Stimulated activated CD4-positive, alpha-beta T cell treated with anti-CD3 and anti-CD28 coated beads, Interleukin-4, amount 100 ng/mL, for 24 hours (primary cell): ENCODE measurements around the gene FAM107B.
A peak's percentile ranks its signal among the peaks of the same experiment; 100 is the strongest.

ENCODE experiments used
- DNase-seq: peaks from one replicate; pipeline ENCODE4 v3.0.0-alpha.2; 2020

The FAM107B gene

GRCh38 chr10:14527134-14527844, 247.4 kb downstream of the FAM107B start:
- no peak for DNase-seq

DNA sequence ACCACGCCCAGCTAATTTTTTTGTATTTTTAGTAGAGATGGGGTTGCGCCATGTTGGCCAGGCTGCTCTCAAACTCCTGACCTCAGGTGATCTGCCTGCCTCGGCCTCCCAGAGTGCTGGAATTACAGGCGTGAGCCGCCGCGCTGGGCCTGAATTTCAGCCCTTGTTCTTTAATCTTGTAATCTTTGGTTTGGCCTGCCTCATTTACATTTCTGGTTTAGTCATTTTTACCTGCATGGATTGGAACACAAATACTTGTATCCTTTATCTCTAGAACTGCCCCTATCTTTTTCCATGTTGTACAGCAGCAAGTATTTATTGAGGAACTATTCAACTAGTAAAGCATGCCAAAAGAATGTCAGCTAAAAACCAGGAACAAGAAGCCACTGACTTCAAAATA, 248.4 kb downstream of the FAM107B start:
- DNase-seq, result no peak

DNA sequence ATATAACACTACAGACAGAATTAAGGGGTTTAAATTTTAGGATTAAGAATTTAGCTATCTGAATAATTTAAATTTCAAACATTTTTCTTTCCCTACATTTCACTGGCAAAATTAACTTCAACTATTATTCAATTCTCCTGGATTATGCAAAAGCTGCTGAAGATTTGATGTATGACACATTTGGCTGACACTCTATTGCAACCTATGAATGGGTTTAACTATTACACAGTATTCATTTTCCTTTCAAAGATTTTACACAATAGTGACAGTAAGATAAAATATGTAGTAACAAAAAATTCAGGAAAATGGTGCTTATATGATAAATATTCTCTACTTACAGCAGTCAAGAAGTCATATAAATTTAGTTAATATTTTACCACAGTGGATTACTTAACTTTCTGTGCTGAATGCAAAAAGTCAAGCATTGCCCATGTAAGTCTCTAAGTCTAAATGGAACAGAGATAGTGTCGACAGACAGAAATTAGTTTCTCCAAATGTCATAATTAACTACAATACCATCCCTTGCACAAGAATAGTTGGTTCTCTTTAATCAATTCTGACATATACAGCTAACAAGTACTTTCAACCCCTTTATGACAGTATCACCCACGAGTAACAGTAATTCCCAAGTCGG, 249.9 kb downstream of the FAM107B start:
- DNase-seq, result no peak

DNA sequence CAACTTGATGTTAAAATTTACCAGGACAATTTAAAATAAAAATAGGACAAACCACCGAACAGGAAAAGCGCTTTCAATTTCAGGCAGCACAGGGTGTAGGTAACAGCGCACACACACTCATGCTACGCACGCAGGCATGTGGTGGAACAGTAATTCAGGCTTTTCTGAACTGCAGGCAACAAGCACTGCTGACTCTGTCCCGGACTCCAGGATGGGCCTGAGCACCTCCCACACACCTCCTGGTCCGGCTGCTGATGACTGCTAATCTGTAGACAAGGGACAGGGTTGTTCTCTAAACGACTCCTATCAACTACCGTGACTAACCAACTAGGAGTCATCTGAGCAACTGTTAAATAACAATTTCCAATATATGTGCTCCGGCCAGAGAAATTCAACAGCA, 251.4 kb downstream of the FAM107B start:
- no peak for DNase-seq

GRCh38 chr10:14519785-14520184, 254.9 kb downstream of the FAM107B start:
- no peak for DNase-seq

DNA sequence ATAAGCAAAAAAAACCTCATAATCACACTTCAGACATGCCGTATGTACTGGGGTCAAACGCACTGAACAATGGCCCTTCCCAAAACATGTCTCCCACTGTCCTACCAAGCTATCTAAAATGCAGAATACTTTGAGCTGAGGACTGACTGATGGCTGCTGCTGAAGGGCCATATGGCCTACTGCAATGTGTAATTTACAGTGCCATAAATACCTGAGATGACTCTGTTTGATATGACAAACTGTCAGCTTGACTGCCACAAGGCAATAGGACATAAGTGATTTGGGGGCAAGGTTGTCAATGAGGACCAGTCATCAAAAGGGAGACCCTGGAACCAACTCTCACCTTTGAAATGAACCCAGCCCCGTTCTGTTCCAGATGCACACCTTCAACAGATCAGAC, 256.5 kb downstream of the FAM107B start:
- DNase-seq, result no peak

GRCh38 chr10:14513123-14513522, 261.6 kb downstream of the FAM107B start:
- DNase-seq, result no peak

GRCh38 chr10:14510346-14510745, 264.4 kb downstream of the FAM107B start:
- no peak for DNase-seq

DNA sequence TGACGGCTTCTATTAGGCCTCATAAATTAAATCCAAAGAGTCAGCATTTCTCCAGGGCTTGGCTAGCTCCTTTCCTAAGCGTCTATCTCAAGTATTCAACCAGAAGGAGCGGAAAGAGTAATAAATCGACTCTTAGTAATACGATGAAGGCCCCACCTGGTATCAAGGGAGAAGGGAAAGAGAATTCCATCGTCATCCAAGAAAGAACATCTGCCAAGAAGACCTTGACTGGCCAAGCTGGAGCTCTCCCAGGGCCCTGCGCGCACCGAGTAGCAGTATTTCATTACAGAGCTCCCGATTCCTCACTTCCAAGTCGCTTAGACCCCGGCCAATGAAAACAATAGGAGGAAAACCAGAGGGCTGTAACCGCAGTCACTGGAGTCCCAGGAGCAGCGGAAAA, 266.0 kb downstream of the FAM107B start:
- no peak for DNase-seq

DNA sequence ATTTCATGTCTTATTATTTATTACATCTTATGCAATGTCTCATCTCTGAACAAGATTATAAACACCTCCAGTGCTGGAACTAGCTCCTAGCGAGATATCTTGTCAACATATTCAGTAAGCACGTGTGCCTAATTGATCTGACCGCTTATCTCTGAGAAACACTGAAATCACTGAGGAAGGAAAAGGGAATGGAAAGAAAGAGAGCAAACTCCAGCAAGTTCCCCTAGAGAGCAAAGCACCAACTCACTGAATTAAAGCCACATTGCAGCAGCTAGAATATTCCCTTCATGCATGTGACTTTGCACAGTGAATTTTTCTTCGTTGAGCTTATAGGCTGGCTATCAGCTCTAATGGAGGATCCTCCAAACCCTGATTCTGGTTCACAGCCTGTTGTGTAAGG, 266.9 kb downstream of the FAM107B start:
- no peak for DNase-seq

- peak; percentile 28 for DNase-seq
Observed at GRCh38 chr10:14507176-14507575, 267.5 kb downstream of the FAM107B start.

- no peak for DNase-seq
Observed at GRCh38 chr10:14502431-14502830, 272.3 kb downstream of the FAM107B start.

- no peak for DNase-seq
Observed at GRCh38 chr10:14500172-14500765, 274.4 kb downstream of the FAM107B start.

DNA sequence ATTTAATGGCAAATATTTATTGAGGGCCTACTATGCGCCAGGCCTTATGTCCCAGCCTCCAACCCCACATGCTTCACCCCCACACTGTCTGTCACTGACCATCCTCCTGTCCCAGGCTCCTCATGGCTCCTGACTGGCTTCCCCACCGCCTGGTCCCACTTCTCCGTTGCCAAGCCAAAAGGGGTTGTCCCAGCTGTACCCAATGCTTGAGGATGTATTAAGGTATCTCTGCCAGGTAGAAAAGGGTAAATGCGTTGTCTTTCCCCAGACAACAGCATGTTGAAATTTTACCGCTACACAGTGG, 275.1 kb downstream of the FAM107B start:
- no peak for DNase-seq

DNA sequence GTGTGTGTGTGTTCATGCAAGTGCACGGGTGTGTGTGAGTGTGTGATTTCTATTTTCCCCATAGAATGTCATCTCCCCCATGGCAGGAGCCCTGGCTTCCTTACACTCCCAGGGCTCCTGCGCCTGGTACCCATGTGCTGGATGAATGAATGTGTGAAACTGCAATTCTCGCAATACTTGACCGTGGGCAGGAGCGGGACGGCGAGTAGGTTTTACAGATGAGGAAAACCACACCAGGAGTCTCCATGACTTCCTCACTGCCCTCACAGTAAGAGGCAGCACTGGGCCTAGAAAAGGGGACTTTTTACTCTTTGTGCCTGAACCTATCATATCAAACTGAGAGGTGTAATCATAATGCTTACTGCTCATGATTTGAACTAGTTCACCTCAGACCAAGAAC, 276.4 kb downstream of the FAM107B start:
- no peak for DNase-seq

GRCh38 chr10:14491811-14492210, 282.9 kb downstream of the FAM107B start:
- DNase-seq, result no peak

DNA sequence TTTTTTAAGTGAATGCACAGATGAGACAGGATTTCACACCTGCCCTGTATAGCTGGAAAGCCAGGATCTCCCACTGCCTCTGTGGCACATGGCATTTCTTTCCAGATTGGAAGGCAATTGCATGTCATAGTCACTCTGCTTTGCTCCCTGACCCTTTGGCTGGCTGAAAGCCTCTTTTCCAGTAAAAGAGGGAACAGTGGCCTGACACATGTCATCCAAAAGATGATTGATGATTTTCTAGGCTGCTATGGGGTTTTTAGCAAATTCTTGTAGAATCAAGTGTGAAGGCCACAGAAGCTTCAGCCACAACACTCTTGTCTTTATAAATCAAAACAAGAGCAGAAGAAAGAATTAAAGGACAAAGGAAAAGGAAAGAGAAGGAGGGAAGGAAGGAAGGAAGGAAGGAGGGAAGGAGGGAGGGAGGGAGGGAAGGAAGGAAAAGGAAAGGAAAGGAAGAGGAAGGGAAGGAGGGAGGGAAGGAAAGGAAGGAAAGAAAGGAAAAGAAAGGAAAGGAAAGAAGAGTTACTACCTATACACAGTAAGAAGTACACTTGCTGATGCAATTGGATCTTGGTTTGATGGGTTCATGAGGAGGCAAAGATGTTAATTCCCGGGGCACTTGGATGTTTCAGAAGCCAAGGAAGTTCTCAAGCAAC, 285.0 kb downstream of the FAM107B start:
- DNase-seq, result no peak

DNA sequence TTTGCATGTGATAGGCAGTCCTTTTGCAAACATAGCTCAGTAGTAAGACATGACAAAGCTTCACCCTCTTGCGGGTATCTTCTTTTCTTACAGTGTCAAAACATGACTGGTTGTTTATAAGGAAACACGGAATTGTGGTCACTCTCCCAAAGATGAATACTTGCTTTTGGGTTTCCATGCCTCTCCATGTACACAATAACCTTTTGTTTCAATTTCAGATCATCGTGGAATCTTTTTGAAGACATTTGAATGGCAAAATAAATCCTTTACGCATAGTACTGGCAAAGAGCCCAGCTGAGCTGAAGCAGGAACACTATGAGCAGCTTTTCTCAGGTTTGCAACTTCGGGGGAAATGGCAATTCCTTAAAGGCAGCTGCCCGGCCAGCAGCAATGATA, 287.2 kb downstream of the FAM107B start:
- DNase-seq, result no peak

DNA sequence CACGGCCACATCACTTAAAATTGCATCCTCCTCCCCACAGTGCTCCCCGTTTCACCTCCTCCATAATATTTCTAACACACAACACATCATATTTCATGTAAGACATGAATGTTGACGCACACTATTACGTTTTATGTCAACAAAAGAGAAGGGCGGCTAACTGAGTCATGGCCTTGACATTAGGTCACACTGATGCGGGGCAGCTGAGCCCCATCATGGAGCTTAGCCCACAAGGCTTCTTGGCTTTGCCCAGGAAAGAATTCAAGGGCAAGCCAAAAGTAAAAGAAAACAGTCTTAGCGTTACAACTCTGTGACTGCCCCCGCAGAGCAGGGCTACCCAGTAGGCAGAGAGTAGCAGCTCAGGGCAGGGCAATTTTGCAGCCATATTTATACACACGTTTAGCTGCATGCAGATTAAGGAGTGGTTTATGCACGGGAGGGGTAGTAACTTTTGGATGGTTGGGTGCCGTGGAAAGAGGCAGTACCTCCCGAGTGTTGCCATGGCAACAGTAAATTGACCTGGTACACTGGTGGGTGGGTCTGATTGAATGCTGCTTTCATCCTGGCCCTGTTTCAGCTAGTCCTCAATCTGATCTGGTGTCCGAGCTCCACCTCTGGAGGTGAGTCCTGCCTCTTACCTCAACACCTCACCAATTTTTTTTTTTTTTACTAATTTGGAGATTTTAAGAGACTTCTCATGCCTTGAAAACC, 287.8 kb downstream of the FAM107B start:
- DNase-seq, result no peak

DNA sequence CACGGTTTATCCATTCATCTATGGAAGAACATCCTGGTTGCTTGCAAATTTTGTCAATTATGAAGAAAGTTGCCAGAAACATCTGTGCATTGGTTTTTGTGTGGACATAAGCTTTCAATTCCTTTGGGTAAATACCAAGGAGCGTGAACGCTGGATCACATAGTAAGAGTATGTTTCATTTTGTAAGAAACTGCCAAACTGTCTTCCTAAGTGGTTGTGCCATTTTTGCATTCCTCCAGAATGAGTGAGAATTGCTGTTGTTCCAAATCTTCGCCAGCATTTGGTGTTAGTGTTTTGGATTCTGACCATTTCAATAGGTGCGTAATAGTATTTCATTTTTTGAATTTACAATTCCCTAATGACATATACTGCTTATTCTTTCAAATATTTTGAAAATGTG, 288.7 kb downstream of the FAM107B start:
- no peak for DNase-seq

DNA sequence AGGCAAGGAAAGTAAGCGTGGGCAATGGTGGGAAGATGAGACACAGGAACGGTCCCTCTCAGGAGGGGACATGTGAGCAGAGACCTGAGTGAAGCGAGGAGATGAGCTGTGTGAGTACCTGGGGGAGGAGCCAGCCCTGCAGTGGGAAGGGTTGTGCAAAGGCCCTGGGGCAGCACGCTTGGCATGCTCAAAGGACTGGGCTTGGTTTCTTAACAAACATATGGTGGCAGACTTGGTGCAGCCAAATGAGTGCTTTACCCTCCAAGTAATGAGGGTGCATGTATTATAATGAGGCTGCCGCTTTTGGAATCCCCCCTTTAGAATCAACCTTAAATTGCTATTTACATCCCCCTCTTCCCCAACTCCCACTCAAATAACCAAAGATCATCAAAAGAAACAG, 291.3 kb downstream of the FAM107B start:
- no peak for DNase-seq

GRCh38 chr10:14481752-14482151, 292.9 kb downstream of the FAM107B start:
- DNase-seq, result no peak

GRCh38 chr10:14481014-14481413, 293.7 kb downstream of the FAM107B start:
- DNase-seq, result no peak

DNA sequence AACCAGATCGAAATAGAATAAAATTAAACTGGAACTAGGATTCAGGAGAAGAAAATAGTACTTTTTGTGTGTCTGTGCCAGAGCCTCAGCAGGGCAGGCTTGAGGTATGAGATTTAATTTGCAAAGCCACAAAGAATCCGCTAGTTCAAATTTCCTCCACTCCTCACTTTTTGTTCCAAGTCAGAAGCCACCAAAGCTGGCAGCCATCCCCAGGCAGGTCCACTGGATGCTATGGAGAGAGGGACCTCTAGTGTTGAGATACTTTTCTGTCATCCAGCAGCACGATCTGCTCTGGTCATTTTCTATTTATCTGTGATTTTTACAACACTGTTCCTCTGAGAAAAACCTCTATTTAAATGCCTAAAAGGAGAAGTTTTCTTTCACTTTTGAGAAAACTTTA, 296.1 kb downstream of the FAM107B start:
- DNase-seq, result peak; percentile 24
